Eye (tissue), 1 donor: ENCODE data around the gene ZER1.
"Not testable (repeated sequence)": the region's sequence is repeated elsewhere in the genome, so short reads cannot be mapped to it uniquely, and the experiment has no call there.

ENCODE experiments used
- DNase-seq: peaks from one replicate; pipeline ENCODE4 v3.0.0-alpha.2; 2015

ZER1 gene

GRCh38 chr9:128771745-128772519, at the start of gene ZER1:
ZER1 (minus strand) TSS chr9:128771927; CDS start chr9:128755565, 16,362 bp downstream.
- DNase-seq = peak; percentile 97

- DNase-seq = no peak
These were observed 49.2 kb upstream of the ZER1 start for GRCh38 chr9:128820665-128821583.

GRCh38 chr9:128819716-128820664, 48.3 kb upstream of the ZER1 start:
- DNase-seq = peak; percentile 58

- peak; percentile 62 for DNase-seq
These were observed 47.4 kb upstream of the ZER1 start for GRCh38 chr9:128818839-128819715.

- DNase-seq = peak; percentile 99
These were observed 46.5 kb upstream of the ZER1 start, which contains the start of gene ENDOG for GRCh38 chr9:128818099-128818838. ENDOG (plus strand) TSS chr9:128818500; CDS start chr9:128818685, 185 bp downstream.

GRCh38 chr9:128810873-128811272, 39.1 kb upstream of the ZER1 start:
- no peak for DNase-seq

GRCh38 chr9:128809831-128810230, 38.1 kb upstream of the ZER1 start:
- no peak for DNase-seq

GRCh38 chr9:128809036-128809599, 37.4 kb upstream of the ZER1 start:
- no peak for DNase-seq

GRCh38 chr9:128808543-128808942, 36.8 kb upstream of the ZER1 start:
- no peak for DNase-seq

- DNase-seq = no peak
These were observed 36.1 kb upstream of the ZER1 start for GRCh38 chr9:128807827-128808226.

GRCh38 chr9:128805661-128806060, 33.9 kb upstream of the ZER1 start:
- DNase-seq = no peak

- no peak for DNase-seq
These were observed 30.8 kb upstream of the ZER1 start for GRCh38 chr9:128802482-128802881.

- no peak for DNase-seq
These were observed 28.3 kb upstream of the ZER1 start for GRCh38 chr9:128800061-128800460.

GRCh38 chr9:128798896-128799295, 27.2 kb upstream of the ZER1 start:
- no peak for DNase-seq

- not testable (repeated sequence) for DNase-seq
These were observed 23.2 kb upstream of the ZER1 start for GRCh38 chr9:128794961-128795360.

- DNase-seq = no peak
These were observed 21.4 kb upstream of the ZER1 start for GRCh38 chr9:128792978-128793686.

GRCh38 chr9:128792134-128792533, 20.4 kb upstream of the ZER1 start:
- DNase-seq = no peak

GRCh38 chr9:128790536-128790935, 18.8 kb upstream of the ZER1 start:
- no peak for DNase-seq

- no peak for DNase-seq
These were observed 16.7 kb upstream of the ZER1 start for GRCh38 chr9:128788445-128788844.

- DNase-seq = peak; percentile 41
These were observed 15.9 kb upstream of the ZER1 start for GRCh38 chr9:128787659-128788058.
